GM18499 (cell line): ENCODE results near the gene ABCF2.

Experiments
- ATAC-seq: cut with Tn5 transposase; IDR thresholded peaks from one replicate; pipeline ENCODE4 v1.9.1; 2021; ENCODE audit warnings: moderate number of reproducible peaks; ENCODE audit not compliant: insufficient read depth, unreplicated experiment

ABCF2 gene

DNA sequence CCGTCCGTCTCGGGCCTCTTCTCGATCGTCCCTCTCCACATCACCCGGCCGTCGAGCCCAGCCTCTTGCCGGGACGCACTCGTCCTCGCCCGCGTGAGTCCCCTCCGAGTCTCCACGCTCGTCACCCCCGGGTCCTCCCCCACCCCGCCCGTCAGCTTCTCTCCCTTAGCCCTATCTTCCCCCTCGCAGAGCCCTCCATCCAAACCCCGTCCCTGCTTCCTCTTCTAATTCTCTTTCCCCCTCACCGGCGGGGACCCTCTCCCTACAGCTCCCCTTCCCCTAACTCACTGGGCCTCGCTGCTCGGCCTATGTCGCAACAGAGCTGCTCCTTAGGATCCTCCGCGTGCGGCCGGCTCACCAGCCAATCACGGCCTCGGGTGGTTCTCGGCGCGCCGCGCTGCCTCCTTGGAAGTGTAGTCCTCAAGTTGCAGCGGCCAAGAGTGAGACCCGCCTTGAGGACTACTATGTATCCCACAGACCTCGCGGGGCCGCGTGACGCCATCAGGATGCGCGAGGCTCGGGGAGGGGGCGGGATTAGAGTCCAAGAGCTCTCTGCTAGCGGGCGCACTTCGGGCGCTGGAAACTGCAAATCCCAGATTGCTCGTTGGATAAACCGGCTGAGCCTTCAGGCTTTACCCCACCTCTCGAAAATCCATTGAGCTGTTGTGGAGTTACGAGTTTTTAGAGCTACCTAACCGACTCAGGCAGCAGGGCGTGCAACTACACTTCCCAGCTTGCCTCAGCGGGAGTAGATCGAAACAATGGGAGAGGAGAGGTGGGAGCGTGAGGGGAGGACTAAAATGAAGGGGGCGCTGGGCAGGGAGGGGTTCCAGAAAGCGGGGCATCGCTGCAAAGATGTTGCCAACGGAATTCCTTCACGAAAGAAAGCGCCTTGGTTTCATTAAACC lies at the start of gene ABCF2:
ABCF2 (minus strand) TSS at position 331 of the 908 bp plus-strand sequence. CDS start 747 bp downstream, outside the sequence.
- peak; percentile 87 for ATAC-seq

DNA sequence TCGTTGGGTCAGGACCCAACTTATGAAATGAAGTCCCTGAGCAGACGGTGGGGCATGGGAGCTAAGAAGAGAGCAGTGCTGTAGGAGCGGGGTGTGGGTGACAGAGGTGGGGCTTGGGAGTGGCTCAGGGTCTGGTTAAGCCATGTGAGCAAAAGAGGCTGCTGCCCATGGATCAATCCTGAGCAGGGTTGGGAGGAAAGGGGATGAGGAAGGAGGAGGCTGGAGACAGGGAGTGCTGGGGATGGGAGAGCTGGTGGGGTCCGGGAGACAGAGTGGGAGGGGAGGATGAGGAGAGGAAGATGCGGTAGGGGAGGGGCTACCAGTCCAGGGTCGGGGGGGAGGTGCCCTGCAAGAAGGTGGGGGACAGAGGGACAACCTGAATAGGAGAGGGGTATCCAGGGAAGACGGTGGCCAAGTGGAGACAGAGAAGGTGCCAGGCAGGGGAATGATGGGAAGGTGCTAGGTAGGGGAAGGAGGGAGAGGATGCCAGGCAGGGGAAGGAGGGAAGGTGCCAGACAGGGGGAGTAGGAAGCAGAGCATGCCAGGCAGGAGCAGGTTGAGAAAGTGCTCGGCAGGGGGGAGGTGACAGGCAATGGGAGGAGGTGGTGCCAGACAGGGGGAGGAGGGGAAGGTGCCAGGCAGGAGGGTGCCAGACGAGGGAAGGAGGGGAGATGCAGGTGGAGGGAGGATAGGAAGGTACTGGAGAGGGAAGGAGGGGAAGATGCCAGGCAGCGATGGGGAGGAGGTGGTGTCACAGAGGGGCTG lies 49.0 kb upstream of the ABCF2 start:
- no peak for ATAC-seq

DNA sequence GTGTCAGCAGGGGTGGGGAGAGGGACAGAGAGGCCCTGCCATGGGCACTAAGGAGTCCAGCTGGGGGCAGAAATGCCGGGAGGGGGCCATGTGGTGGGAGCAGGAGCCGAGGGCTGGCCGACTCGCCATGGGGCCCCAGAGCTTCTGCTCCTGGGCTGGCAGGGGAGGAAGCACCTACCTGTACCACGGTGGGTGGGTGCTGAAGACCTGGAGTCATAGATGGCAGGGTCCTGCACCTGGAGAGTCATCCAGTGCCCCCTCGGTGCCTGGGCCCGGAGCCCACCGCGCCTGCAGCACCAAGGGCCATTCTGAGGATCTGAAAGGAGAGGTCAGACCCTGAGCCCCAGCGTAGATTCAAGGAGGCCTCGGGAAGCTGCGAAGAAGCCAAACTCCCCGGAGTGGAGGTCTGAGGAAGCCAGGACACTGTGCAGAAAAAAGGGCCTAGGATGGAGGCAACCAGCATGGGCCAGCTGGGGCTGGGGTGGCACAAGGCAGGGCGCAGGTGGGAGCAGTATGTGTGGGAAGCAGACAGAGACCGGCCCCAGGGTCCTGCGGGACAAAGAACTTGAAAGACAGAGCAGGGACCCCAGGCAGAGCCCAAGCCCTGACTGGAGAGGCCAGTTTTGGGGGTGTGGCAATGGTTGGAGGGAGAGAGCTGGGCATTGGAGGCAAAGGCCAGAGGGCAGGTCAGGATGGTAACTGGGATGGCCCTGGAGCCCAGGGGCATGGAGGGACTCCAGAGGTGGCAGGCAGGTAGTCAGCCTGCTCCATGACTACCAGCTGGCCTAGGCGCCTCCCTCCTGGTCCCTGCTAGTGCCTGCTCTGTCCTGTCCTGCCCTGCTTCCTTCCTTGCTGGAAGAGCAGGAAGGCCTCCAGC lies 48.2 kb upstream of the ABCF2 start:
- no peak for ATAC-seq

- ATAC-seq, result no peak
Observed at GRCh38 chr7:151274396-151274795, 47.4 kb upstream of the ABCF2 start.

DNA sequence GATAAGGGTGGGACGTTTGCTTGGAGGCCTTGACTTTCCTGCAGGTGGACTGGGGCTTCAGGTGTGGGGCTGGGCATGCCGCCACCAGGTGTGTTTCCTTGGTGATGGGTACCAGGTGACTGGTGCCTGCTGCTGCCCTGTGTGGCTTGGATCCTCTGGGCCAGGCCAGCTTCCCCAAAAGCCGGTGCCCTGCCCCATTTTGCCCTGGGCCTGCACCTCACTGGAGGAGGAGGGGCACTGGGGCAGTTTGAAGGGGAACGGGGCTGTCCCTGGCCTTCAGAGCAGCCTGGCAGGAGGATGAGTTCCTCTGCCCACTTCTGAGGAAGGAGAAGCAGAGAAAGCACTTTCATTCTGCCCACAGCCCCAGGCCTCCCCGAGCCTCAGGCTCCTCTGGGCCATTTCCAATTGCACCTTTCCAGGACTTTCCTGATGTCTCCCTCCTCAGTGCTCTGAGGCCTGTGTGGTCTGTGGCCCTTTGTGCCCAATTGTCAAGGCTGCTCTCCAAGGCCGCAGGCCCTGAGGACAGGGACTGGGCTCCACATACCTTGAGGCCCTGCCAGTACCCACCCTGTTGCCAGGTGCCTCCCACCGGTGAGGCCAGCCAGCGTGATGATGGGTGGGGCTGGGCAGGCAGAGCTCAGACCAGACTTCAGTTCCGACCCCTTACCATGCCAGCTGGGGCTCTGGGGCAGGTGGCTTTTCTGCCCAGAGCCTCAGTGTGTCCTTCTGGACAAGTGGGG lies 46.8 kb upstream of the ABCF2 start:
- no peak for ATAC-seq

DNA sequence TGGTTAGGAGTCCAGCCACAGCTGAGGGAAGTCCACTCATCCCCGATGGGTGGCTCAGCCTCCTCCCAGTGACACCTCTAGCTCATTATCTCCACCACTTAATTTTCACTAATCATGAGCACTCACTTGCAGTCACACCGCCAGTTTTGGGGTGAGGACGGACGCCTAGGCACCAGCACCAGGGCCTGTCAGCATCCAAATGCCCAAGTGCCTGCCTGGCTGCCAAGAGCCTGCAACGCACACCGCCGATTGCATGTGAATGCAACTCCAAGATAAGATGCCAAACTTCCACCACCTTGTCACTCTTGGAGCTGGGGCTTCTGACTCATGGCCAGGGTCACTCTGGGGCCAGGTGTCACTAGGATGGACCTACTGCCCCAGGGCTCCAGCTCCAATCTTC lies 45.9 kb upstream of the ABCF2 start:
- ATAC-seq, result no peak

DNA sequence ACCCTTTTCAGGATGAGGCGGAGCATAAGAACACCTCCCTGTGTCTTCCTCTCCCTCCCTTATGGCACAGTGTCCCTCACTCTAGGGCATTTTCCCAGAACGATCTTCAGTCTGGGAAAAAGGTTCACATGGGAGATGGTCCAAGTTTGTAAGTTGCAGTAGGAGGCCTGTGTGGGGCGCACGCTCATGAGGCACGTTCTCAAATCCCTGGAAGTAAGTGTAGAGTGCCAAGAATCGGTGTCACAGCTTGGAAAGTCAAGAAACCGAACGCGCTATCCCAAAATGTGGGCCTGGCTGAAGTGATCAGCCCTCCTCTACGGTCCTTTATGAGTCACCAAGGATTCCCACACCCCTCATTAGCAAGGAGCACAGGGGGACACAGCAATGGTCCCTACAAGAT lies 45.4 kb upstream of the ABCF2 start:
- no peak for ATAC-seq

GRCh38 chr7:151271699-151272355 lies 44.8 kb upstream of the ABCF2 start:
- no peak for ATAC-seq

- ATAC-seq, result no peak
Observed at GRCh38 chr7:151269511-151269910, 42.5 kb upstream of the ABCF2 start.

GRCh38 chr7:151265351-151265931 lies 38.4 kb upstream of the ABCF2 start:
- no peak for ATAC-seq

DNA sequence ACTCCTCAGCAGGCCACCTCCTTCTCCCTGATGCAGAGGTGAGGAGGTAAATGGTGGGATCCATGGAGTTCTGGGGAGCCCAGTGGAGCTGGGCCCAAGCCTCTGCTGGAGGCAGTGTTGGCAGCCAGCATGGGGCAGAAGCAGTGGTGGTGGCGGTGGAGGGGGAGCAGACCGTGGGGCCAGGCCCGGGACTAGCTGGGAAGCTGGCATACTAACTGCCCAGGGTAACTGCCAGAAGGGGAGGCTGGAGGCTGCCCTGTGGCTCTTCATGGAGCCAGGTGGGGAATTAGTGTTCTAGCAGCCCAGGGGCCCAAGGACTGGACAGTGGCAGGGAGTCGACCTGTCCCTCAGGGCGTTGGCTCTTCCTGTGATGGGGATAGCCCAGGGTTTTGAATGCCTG lies 37.6 kb upstream of the ABCF2 start:
- ATAC-seq, result no peak

GRCh38 chr7:151261529-151261928 lies 34.5 kb upstream of the ABCF2 start:
- ATAC-seq, result no peak

- no peak for ATAC-seq
Observed at GRCh38 chr7:151260883-151261282, 33.9 kb upstream of the ABCF2 start.

GRCh38 chr7:151260471-151260870 lies 33.5 kb upstream of the ABCF2 start:
- ATAC-seq, result no peak

DNA sequence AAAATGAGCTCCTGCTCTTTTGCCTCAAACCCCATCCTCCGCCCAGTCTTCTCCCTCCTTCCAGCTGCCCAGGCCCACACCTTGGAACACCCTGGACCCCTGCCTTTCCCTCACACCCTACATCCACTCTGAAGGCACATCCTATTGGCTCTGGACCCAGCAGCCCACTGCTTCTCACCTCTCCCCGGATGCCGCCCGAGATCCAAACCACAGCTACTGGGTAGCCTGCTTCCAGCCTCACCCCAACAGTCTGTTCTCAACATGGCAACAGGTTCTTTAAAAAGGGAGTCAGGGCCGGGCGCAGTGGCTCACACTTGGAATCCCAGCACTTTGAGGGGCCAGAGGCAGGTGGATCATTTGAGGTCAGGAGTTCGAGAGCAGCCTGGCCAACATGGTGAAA lies 31.0 kb upstream of the ABCF2 start:
- no peak for ATAC-seq

GRCh38 chr7:151256410-151257045 lies 29.5 kb upstream of the ABCF2 start:
- ATAC-seq, result no peak

DNA sequence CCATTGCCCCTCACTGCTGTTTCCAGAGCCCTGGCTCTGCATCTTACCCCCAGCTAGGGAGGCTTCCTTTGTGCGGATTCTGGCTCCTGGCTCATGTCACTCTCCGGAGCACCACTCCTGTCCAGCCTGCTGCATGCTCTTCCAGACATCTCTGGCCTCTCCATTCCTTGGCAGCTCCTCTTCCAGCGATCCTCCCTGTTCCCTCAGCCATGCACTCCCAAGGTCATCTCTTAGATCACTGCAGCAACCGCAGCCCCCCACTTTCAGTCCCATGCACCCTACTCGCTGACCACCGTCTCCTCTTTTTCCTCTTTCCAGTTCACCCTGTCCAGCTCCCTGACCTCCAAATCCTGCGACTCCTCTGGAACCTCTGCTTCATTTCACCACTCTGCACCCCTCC lies 28.4 kb upstream of the ABCF2 start:
- ATAC-seq, result no peak

GRCh38 chr7:151254851-151255250 lies 27.8 kb upstream of the ABCF2 start:
- ATAC-seq, result no peak
